Measurements from ENCODE around the gene NT5DC2.
A peak's percentile ranks its signal among the peaks of the same experiment; 100 is the strongest.

DNA sequence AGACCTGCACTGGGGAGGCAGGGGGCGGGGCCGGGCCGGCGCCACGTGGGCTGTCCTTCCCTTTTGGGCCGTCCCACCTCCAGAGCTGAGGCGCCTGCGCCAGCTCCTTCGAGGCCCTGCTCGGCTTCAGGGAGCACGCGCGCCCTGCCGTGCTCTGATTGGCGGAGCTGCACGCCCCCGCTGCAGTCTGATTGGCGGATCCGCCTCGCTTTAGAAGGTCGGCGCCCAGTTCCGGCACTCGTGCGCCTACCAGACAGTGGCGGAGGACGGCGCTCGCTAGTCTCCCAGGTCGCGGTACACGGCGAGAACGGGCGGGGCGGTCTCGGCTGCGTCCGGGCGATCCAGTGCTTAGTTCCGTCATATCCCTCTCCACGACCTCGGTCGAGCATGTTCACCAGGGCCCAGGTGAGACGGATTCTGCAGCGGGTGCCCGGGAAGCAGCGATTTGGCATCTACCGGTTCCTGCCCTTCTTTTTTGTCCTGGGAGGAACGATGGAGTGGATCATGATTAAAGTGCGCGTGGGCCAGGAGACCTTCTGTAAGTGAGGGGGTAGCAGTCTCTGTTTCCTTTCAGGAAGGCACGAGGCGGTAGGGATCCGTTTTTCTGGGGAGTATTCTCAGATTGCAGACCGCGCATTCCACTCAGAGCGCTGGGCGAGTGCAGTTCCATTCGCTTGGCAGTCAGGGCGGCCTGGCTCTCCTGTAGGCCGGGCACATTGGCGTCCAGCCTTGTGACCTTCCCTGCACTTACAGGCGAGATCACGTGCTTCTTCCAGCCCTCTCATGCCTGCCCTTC lies 2.9 kb upstream of the NT5DC2 start, which contains the start of gene UQCC5:
- TF ChIP-seq POLR2AphosphoS5 (IDR thresholded peaks at IDR 0.05) (peak; percentile 98 to 100 (median 100)), POLR2A (IDR thresholded peaks at IDR 0.05) (peak in 2 of 4 donors; percentile 89 to 90)
- TF ChIP-seq, protein P1, sequence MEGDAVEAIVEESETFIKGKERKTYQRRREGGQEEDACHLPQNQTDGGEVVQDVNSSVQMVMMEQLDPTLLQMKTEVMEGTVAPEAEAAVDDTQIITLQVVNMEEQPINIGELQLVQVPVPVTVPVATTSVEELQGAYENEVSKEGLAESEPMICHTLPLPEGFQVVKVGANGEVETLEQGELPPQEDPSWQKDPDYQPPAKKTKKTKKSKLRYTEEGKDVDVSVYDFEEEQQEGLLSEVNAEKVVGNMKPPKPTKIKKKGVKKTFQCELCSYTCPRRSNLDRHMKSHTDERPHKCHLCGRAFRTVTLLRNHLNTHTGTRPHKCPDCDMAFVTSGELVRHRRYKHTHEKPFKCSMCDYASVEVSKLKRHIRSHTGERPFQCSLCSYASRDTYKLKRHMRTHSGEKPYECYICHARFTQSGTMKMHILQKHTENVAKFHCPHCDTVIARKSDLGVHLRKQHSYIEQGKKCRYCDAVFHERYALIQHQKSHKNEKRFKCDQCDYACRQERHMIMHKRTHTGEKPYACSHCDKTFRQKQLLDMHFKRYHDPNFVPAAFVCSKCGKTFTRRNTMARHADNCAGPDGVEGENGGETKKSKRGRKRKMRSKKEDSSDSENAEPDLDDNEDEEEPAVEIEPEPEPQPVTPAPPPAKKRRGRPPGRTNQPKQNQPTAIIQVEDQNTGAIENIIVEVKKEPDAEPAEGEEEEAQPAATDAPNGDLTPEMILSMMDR (IDR thresholded peaks at IDR 0.05), result no peak
